GM12878 (cell line): ENCODE measurements around the gene GZMB. TPM values are rescaled to one million over a fixed set of nuclear protein-coding genes. Genes with fewer than 3 reads are reported as not detected.

Source experiments
- ATAC-seq: fragments of 200-7000 bp; cut with Tn5 transposase; 3 replicates; pipeline ENCODE4 v1.9.1; 2020; ENCODE audit warnings: mild to moderate bottlenecking, moderate library complexity
- BruUV-seq: library from RNA; stranded (reverse); fragments of 400-500 nt; replicated peaks from 2 replicates; lab custom pipeline; 2021; lab: Mats Ljungman, UMichigan
- CTCF ChIA-PET: fragments of 300-600 bp; sonication (Branson Sonifier 250); formaldehyde crosslinking; extraction: SDS; loops from one replicate; lab custom pipeline; 2021; ENCODE audit warnings: inconsistent platforms; lab: Yijun Ruan, JAX
- POLR2A ChIA-PET: fragments of 350-600 bp; formaldehyde crosslinking; extraction: SDS; loops from one replicate; lab custom pipeline; 2021; ENCODE audit warnings: inconsistent platforms; lab: Charles Lee
- RAD21 ChIA-PET: fragments of 300-600 bp; sonication (Branson Sonifier 250); formaldehyde crosslinking; loops from one replicate; lab custom pipeline; 2023; ENCODE audit warnings: antibody characterized with exemption; ENCODE audit not compliant: unreplicated experiment; lab: Charles Lee
- SMC1A ChIA-PET: fragments of 300-600 bp; sonication (Branson Sonifier 250); formaldehyde crosslinking; loops from one replicate; lab custom pipeline; 2023; ENCODE audit not compliant: unreplicated experiment, uncharacterized antibody; lab: Charles Lee
- DNase-seq: peaks from one replicate; pipeline ENCODE4 v3.0.0-alpha.2; 2011; ENCODE audit warnings: low read depth, low spot score
- FAIRE-seq: peaks from 3 replicates; lab custom pipeline; 2011; peaks lifted over from hg19 to GRCh38; lab: Jason Lieb, UNC
- H2AFZ ChIP-seq: 2 replicates; pipeline ENCODE4 v1.6.0; 2011; ENCODE audit warnings: low read depth, low read length, control low read depth; ENCODE audit not compliant: control insufficient read depth
- H3K27ac ChIP-seq: 2 replicates; pipeline ENCODE4 v1.5.1; 2011; ENCODE audit warnings: control low read depth; ENCODE audit not compliant: control insufficient read depth, insufficient read depth
- H3K27me3 ChIP-seq, 2 experiments: replicated peaks in 1 of 2; 2 replicates each; pipeline versions ENCODE4 v1.6.0 to v1.6.1; 2011; ENCODE audit warnings: low read length in 1 of 2; ENCODE audit not compliant: control insufficient read depth in 2 of 2, insufficient read depth in 2 of 2
- H3K36me3 ChIP-seq, 2 experiments: 2 replicates each; pipeline ENCODE4 v1.5.1; 2011; ENCODE audit warnings: low read length in 1 of 2; ENCODE audit not compliant: control insufficient read depth in 2 of 2, insufficient read depth in 2 of 2
- H3K4me1 ChIP-seq: 2 replicates; pipeline ENCODE4 v1.6.1; 2011; ENCODE audit warnings: mild to moderate bottlenecking, low read length, moderate library complexity, mixed read lengths; ENCODE audit not compliant: control insufficient read depth, insufficient read depth
- H3K4me2 ChIP-seq: 2 replicates; pipeline ENCODE4 v1.6.0; 2011; ENCODE audit warnings: control low read depth; ENCODE audit not compliant: control insufficient read depth, insufficient read depth
- H3K4me3 ChIP-seq: fragments of 200-600 bp; sonication (generic); 2 replicates; pipeline ENCODE4 v1.5.1; 2016
- H3K79me2 ChIP-seq: 2 replicates; pipeline ENCODE4 v1.6.0; 2011; ENCODE audit warnings: low read length; ENCODE audit not compliant: control insufficient read depth, insufficient read depth
- H3K9ac ChIP-seq: 2 replicates; pipeline ENCODE4 v1.8.0; 2011; ENCODE audit warnings: low read length, control low read depth, mixed read lengths; ENCODE audit not compliant: control insufficient read depth, insufficient read depth
- H3K9me3 ChIP-seq: replicated peaks from 3 replicates; pipeline ENCODE4 v1.5.1; 2011; ENCODE audit warnings: mild to moderate bottlenecking, low read length; ENCODE audit not compliant: control insufficient read depth, insufficient read depth
- H4K20me1 ChIP-seq: 2 replicates; pipeline ENCODE4 v1.6.0; 2011; ENCODE audit not compliant: control insufficient read depth, insufficient read depth
- ASH2L ChIP-seq: fragments of 300-600, 200-600 bp; sonication (generic); IDR thresholded peaks from 2 replicates; pipeline ENCODE4 v1.6.1; 2017; ENCODE audit warnings: low read depth, mild to moderate bottlenecking, borderline replicate concordance
- CEBPB ChIP-seq, 2 experiments: fragments of 150-350 bp in 1 of 2; IDR thresholded peaks; 2 replicates each; pipeline ENCODE4 v1.6.1; 2012 to 2014; ENCODE audit warnings: low read depth in 2 of 2, low read length in 2 of 2, borderline replicate concordance in 1 of 2, inconsistent platforms in 1 of 2
- HSF1 ChIP-seq: fragments of 150-350 bp; IDR thresholded peaks from 2 replicates; pipeline ENCODE4 v1.6.1; 2014; ENCODE audit warnings: mild to moderate bottlenecking, low read depth, low read length
- IRF3 ChIP-seq: fragments of 450-650 bp; IDR thresholded peaks from 2 replicates; pipeline ENCODE4 v1.6.1; 2014; ENCODE audit warnings: mild to moderate bottlenecking
- KDM1A ChIP-seq: fragments of 200-600 bp; sonication (generic); IDR thresholded peaks from 2 replicates; pipeline ENCODE4 v1.6.1; 2016; ENCODE audit warnings: borderline replicate concordance
- MXI1 ChIP-seq: fragments of 150-350 bp; IDR thresholded peaks from 2 replicates; pipeline ENCODE4 v1.6.1; 2011; ENCODE audit warnings: low read depth, mild to moderate bottlenecking, inconsistent platforms, low read length, improper control_type of control experiment
- SREBF1 ChIP-seq: IDR thresholded peaks from 2 replicates; pipeline ENCODE4 v1.6.1; 2012; ENCODE audit warnings: mild to moderate bottlenecking, low read length
- SUPT20H ChIP-seq: IDR thresholded peaks from 2 replicates; pipeline ENCODE4 v1.6.1; 2011; ENCODE audit warnings: low read depth, mild to moderate bottlenecking, low read length, moderate library complexity, borderline replicate concordance; ENCODE audit not compliant: control insufficient read depth
- ZNF274 ChIP-seq: IDR thresholded peaks from one replicate; pipeline ENCODE4 v1.8.0; 2011; ENCODE audit not compliant: insufficient read length, insufficient read depth
- WGBS: methylation state at CpG from one replicate; pipeline ENCODE4 v1.1.6; 2016; ENCODE audit warnings: low lambda C conversion rate; ENCODE audit not compliant: insufficient replicate concordance, insufficient coverage; ENCODE audit errors: missing lambda C conversion rate; 5-methylcytosine and 5-hydroxymethylcytosine counted together
- in situ Hi-C: fragments of 300-500 bp; cut with MboI; formaldehyde crosslinking; loops from 9 replicates; pipeline ENCODE4 v1.14.3; 2018; ENCODE audit warnings: mixed read lengths
- intact Hi-C: fragments of 100-400 bp; cut with micrococcal nuclease; formaldehyde crosslinking; loops from one replicate; pipeline ENCODE4 v1.14.2; 2022; ENCODE audit not compliant: unreplicated experiment
- polyA plus RNA-seq, 11 experiments: library from polyadenylated mRNA; depleted of rRNA in 4 of 11; unstranded in 6 of 11; stranded (reverse) in 5 of 11; fragments of >200 nt; fragmentation: Nextera tagmentation in 4 of 11; fragmentation: Illumina TruSeq in 1 of 11; extraction: Ambion mirVana in 4 of 11; extraction: Trizol in 1 of 11; gene quantifications; 1 replicate in 1 of 11; 2 replicates in 10 of 11; pipeline versions ENCODE4 v1.2.1 to v1.2.3, GENCODE V29; 2011 to 2016; ENCODE audit warnings: inconsistent platforms in 2 of 11, missing spikeins in 2 of 11, low read depth in 1 of 11
- total RNA-seq, 4 experiments: library from RNA; depleted of rRNA in 3 of 4; stranded (reverse); fragments of >200 nt in 3 of 4; fragmentation: Illumina TruSeq in 1 of 4; extraction: Trizol in 1 of 4; gene quantifications; 2 replicates each; pipeline versions ENCODE4 v1.2.1 to v1.2.3, GENCODE V29; 2013 to 2021

The GZMB gene
- total and polyA plus RNA-seq, 10 of the 15 experiments (the other 5 are each of a cell fraction or from before 2014, with no cell fraction given), result 0.19 to 0.87 (median 0.38) TPM; not detected in 7

- FAIRE-seq, result no peak
- ChIA-PET SMC1A (no interaction called here), POLR2A (no interaction called here), CTCF (no interaction called here)
- no TSS peak for BruUV-seq
- no peak overlapping the region for H3K27ac ChIP-seq
- WGBS, result 71% methylated on average over 6 of the region's 6 CpGs
- H3K4me1 ChIP-seq, result no peaks in the 10 kb centered on the region
- no peak for ATAC-seq
- H3K9me3 ChIP-seq, result no peaks in the 10 kb centered on the region
- H3K36me3 ChIP-seq, result no peaks in the 10 kb centered on the region
- H3K4me2 ChIP-seq, result no peak overlapping the region
- in situ Hi-C loops, result no loop called here
- no peak overlapping the region for H2AFZ ChIP-seq
- DNase-seq, result no peak
- H3K9ac ChIP-seq, result no peak overlapping the region
- no peak overlapping the region for H3K4me3 ChIP-seq
- TF ChIP-seq HSF1 (no peak), MXI1 (no peak), ASH2L (no peak), ZNF274 (no peak), SREBF1 (no peak)
- TF ChIP-seq, all 136 proteins: peak for 0
- H3K79me2 ChIP-seq, result no peaks in the 10 kb centered on the region
- RAD21 ChIA-PET, result no interaction called here
- H4K20me1 ChIP-seq, result no peaks in the 10 kb centered on the region
- intact Hi-C loops, result no loop called here
- no peaks in the 10 kb centered on the region for H3K27me3 ChIP-seq
These were observed 4.5 kb downstream of the GZMB start for GRCh38 chr14:24629521-24629920.

GRCh38 chr14:24613747-24614146, 20.2 kb downstream of the GZMB start:
- Histone ChIP-seq H3K4me1 (peaks cover 19% of the 10 kb centered on the region), H3K36me3 (no peaks in the 10 kb centered on the region), H3K27ac (no peak overlapping the region), H4K20me1 (no peaks in the 10 kb centered on the region), H3K9ac (no peak overlapping the region), H3K27me3 (no peaks in the 10 kb centered on the region), H3K9me3 (no peaks in the 10 kb centered on the region), H3K4me3 (no peak overlapping the region), H3K79me2 (no peaks in the 10 kb centered on the region), H2AFZ (no peak overlapping the region), H3K4me2 (no peak overlapping the region)
- ChIA-PET SMC1A (interaction anchor here (1.2 to 1.8 kb wide), 2 partner anchors 9 to 43 kb away, joined by 3 to 4 read pairs; no protein-coding TSS in a partner anchor), POLR2A (no interaction called here), RAD21 (interaction anchor here (0.7 kb wide), 1 partner anchor 60 kb away, joined by 3 read pairs; no protein-coding TSS in a partner anchor), CTCF (interaction anchor here (1.5 to 1.6 kb wide), 2 partner anchors 8 to 65 kb away, joined by 5 to 6 read pairs; no protein-coding TSS in a partner anchor)
- 100% methylated on average over 2 of the region's 2 CpGs for WGBS
- DNase-seq, result no peak
- intact Hi-C loops (no loop called here), in situ Hi-C loops (no loop called here)
- no peak for FAIRE-seq
- BruUV-seq, result no TSS peak
- ATAC-seq, result no peak
- TF ChIP-seq CEBPB (IDR thresholded peaks at IDR 0.05; ENCODE audit: borderline replicate concordance in 1 of 2, low read depth in 2 of 2, low read length in 2 of 2), result no peak
- no peak for TF ChIP-seq HSF1
- TF ChIP-seq IRF3, result no peak
- TF ChIP-seq SUPT20H, result no peak
- no peak for TF ChIP-seq KDM1A
